ENCODE results near the gene CCHCR1. TPM values are rescaled to one million over a fixed set of nuclear protein-coding genes. Genes with fewer than 3 reads are reported as not detected.
A peak's percentile ranks its signal among the peaks of the same experiment; 100 is the strongest.

CCHCR1 gene
- total and polyA plus RNA-seq, 2 of the 8 experiments (the other 6 are each of a cell fraction or from before 2014, with no cell fraction given), result 20.9 to 38.0 TPM

DNA sequence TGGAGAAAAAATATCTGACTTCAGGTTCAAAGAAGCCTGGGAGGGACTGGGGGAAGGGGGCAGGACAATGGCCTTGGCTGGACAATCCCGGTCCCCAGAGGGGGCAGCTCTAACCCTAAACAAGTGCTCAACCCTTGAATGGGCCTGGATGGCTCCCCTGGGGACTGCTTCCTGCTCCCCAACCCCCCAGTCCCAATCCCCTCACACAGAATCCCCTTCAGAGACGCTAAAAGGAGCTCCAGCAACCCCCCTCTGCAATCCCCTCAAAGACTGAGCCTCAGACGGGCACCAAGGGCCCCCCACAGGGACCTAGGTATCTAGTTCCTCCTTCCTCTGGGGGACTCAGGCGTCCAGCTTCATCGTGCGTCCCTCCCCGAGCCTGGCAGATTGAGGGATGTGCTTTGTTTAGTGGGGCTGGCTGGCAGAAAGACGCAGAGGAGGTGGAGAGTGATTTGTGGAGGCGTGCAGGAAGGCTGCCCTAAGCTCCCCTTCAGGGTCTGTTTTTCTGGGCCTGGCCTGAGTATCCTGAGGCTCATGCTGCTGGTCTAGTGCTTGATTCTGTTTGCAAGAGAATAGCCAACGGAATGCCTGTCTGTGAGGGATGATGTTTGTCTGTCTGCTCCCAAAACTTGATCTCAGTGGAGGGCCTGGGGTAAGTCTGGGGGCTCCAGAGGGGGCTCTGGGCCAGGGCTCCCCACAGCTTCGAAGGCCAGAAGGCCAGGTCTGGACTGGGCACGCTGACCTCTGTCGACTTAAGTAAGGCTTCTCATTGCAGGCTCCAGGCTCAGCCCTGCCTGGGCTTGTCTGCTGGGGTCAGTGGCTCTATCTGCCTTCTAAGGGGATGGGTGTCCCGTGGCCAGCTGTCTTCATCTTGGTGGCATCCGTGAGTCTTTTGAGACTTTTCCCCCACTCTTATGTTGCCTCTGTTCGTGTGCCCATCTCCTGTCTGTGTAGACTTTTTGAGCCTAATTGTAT is 14.6 kb upstream of the CCHCR1 start (continued):
- TF ChIP-seq, protein P1, sequence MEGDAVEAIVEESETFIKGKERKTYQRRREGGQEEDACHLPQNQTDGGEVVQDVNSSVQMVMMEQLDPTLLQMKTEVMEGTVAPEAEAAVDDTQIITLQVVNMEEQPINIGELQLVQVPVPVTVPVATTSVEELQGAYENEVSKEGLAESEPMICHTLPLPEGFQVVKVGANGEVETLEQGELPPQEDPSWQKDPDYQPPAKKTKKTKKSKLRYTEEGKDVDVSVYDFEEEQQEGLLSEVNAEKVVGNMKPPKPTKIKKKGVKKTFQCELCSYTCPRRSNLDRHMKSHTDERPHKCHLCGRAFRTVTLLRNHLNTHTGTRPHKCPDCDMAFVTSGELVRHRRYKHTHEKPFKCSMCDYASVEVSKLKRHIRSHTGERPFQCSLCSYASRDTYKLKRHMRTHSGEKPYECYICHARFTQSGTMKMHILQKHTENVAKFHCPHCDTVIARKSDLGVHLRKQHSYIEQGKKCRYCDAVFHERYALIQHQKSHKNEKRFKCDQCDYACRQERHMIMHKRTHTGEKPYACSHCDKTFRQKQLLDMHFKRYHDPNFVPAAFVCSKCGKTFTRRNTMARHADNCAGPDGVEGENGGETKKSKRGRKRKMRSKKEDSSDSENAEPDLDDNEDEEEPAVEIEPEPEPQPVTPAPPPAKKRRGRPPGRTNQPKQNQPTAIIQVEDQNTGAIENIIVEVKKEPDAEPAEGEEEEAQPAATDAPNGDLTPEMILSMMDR (IDR thresholded peaks at IDR 0.05; ENCODE audit: control extremely low read depth in 1 of 3, insufficient read depth in 1 of 3, low read depth in 1 of 3, low read length in 3 of 3), result 0 out of 4 replicates have a peak, but pooled peaks of 1 of the 3 experiments have one; percentile 9
- TF ChIP-seq RAD21 (IDR thresholded peaks at IDR 0.05 in 1 of 2, conservative IDR thresholded peaks at IDR 0.05 in 1 of 2; ENCODE audit: low read depth in 2 of 2, low read length in 2 of 2) (no peak; a peak in 1 of 4 replicates), POU5F1 (IDR thresholded peaks at IDR 0.05; ENCODE audit: low read depth, low read length) (peak; percentile 16; the same call in 1 of the 2 replicates), TCF12 (IDR thresholded peaks at IDR 0.05; ENCODE audit: low read depth, low read length) (0 out of 2 replicates have a peak, but pooled peaks have one; percentile 86), RXRA (IDR thresholded peaks at IDR 0.05; ENCODE audit: insufficient read depth, low read depth, low read length) (no peak; the same call in 1 of the 2 replicates), MAFK (IDR thresholded peaks at IDR 0.05; ENCODE audit: low read depth, low read length) (no peak), POLR2AphosphoS5 (IDR thresholded peaks at IDR 0.05; ENCODE audit: low read depth, low read length) (peak; percentile 57), CBX8 (IDR thresholded peaks at IDR 0.05; ENCODE audit: borderline replicate concordance, low read depth, low read length) (no peak), HDAC2 (IDR thresholded peaks at IDR 0.05; ENCODE audit: borderline replicate concordance in 1 of 2, low read depth in 2 of 2, low read length in 2 of 2) (0 out of 4 replicates have a peak, but pooled peaks of 1 of the 2 experiments have one; percentile 55), SP4 (IDR thresholded peaks at IDR 0.05; ENCODE audit: low read length) (no peak), GTF2F1 (IDR thresholded peaks at IDR 0.05; ENCODE audit: borderline replicate concordance, low read depth, low read length) (no peak), BRCA1 (IDR thresholded peaks at IDR 0.05; ENCODE audit: low read depth, low read length) (no peak), BCL11A (IDR thresholded peaks at IDR 0.05; ENCODE audit: low read depth in 2 of 2, low read length in 2 of 2) (peak in 1 of 2 experiments; percentile 58), CTBP2 (IDR thresholded peaks at IDR 0.05; ENCODE audit: borderline replicate concordance, insufficient read depth, insufficient read length, low read length) (peak; percentile 92), SRF (IDR thresholded peaks at IDR 0.05; ENCODE audit: low read depth, low read length) (no peak), CEBPB (IDR thresholded peaks at IDR 0.05; ENCODE audit: low read depth, low read length) (no peak), TAF7 (optimal IDR thresholded peaks at IDR 0.05; ENCODE audit: borderline replicate concordance, low read depth, low read length) (peak; percentile 45), RFX5 (IDR thresholded peaks at IDR 0.05; ENCODE audit: borderline replicate concordance, low read depth, low read length) (no peak)
- TF ChIP-seq, protein P2, sequence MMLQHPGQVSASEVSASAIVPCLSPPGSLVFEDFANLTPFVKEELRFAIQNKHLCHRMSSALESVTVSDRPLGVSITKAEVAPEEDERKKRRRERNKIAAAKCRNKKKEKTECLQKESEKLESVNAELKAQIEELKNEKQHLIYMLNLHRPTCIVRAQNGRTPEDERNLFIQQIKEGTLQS (IDR thresholded peaks at IDR 0.05; ENCODE audit: insufficient read depth, low read depth, low read length), result no peak
